Measurements from ENCODE around the gene ANO1.

- TF ChIP-seq EZH2 (IDR thresholded peaks at IDR 0.05; ENCODE audit: borderline replicate concordance, low read length) (no peak), CTCF (IDR thresholded peaks at IDR 0.05; ENCODE audit: low read length) (peak; percentile 37; the same call in 1 of the 2 replicates)
These were observed 29.7 kb upstream of the ANO1 start for GRCh38 chr11:70048279-70049024.
